Measurements from ENCODE around the gene CENPX. TPM values are rescaled to one million over a fixed set of nuclear protein-coding genes. Genes with fewer than 3 reads are reported as not detected.

The CENPX gene
- total and polyA plus RNA-seq, 2 of the 13 experiments (the other 11 are each of a cell fraction or from before 2014, with no cell fraction given), result 92.7 to 170 TPM

GRCh38 chr17:81994593-81995462 is 27.9 kb downstream of the CENPX start (continued):
- peak; percentile 63; the same call in 1 of the 2 replicates for TF ChIP-seq KLF12 (CRISPR knock-in tag; IDR thresholded peaks at IDR 0.05; ENCODE audit: borderline replicate concordance)
- TF ChIP-seq, protein P1, sequence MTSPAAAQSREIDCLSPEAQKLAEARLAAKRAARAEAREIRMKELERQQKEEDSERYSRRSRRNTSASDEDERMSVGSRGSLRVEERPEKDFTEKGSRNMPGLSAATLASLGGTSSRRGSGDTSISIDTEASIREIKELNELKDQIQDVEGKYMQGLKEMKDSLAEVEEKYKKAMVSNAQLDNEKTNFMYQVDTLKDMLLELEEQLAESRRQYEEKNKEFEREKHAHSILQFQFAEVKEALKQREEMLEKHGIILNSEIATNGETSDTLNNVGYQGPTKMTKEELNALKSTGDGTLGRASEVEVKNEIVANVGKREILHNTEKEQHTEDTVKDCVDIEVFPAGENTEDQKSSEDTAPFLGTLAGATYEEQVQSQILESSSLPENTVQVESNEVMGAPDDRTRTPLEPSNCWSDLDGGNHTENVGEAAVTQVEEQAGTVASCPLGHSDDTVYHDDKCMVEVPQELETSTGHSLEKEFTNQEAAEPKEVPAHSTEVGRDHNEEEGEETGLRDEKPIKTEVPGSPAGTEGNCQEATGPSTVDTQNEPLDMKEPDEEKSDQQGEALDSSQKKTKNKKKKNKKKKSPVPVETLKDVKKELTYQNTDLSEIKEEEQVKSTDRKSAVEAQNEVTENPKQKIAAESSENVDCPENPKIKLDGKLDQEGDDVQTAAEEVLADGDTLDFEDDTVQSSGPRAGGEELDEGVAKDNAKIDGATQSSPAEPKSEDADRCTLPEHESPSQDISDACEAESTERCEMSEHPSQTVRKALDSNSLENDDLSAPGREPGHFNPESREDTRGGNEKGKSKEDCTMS (CRISPR knock-in tag; conservative IDR thresholded peaks at IDR 0.05), result no peak
- TF ChIP-seq HNF4G (IDR thresholded peaks at IDR 0.05; ENCODE audit: borderline replicate concordance, low read depth, low read length), result peak; percentile 59; the same call in 1 of the 2 replicates
- no peak; the same call in 1 of the 2 replicates for TF ChIP-seq HNF4G (CRISPR knock-in tag; IDR thresholded peaks at IDR 0.05; ENCODE audit: borderline replicate concordance, low read depth)
- TF ChIP-seq ZKSCAN8 (CRISPR knock-in tag; IDR thresholded peaks at IDR 0.05; ENCODE audit: borderline replicate concordance), result peak; percentile 16; the same call in 1 of the 2 replicates
- TF ChIP-seq CCAR2 (optimal IDR thresholded peaks at IDR 0.05; ENCODE audit: low read depth, low read length), result peak; percentile 75
- peak; percentile 35 for TF ChIP-seq ZSCAN21 (CRISPR knock-in tag; IDR thresholded peaks at IDR 0.05; ENCODE audit: borderline replicate concordance)
- peak; percentile 89 for TF ChIP-seq GATAD2A (CRISPR knock-in tag; IDR thresholded peaks at IDR 0.05)
- peak; percentile 82 for TF ChIP-seq FOXA3 (CRISPR knock-in tag; IDR thresholded peaks at IDR 0.05)
- peak; percentile 34; the same call in 1 of the 2 replicates for TF ChIP-seq TBX3 (IDR thresholded peaks at IDR 0.05; ENCODE audit: borderline replicate concordance)
- TF ChIP-seq TBX2 (CRISPR knock-in tag; IDR thresholded peaks at IDR 0.05; ENCODE audit: borderline replicate concordance), result peak; percentile 56
- TF ChIP-seq LCORL (IDR thresholded peaks at IDR 0.05), result no peak
- TF ChIP-seq LCORL (CRISPR knock-in tag; IDR thresholded peaks at IDR 0.05), result peak; percentile 89
- TF ChIP-seq TAF15 (IDR thresholded peaks at IDR 0.05; ENCODE audit: low read depth, low read length, poor library complexity, severe bottlenecking), result peak; percentile 73
- peak; percentile 69 for TF ChIP-seq RFXAP (CRISPR knock-in tag; IDR thresholded peaks at IDR 0.05; ENCODE audit: borderline replicate concordance)
- peak; percentile 39; the same call in 1 of the 2 replicates for TF ChIP-seq ZNF691 (CRISPR knock-in tag; IDR thresholded peaks at IDR 0.05; ENCODE audit: borderline replicate concordance, low read depth)
- TF ChIP-seq ZBTB3 (CRISPR knock-in tag; IDR thresholded peaks at IDR 0.05; ENCODE audit: borderline replicate concordance, low read depth), result no peak
- TF ChIP-seq ZNF30 (CRISPR knock-in tag; IDR thresholded peaks at IDR 0.05), result peak; percentile 92
- TF ChIP-seq ZNF256 (CRISPR knock-in tag; conservative IDR thresholded peaks at IDR 0.05), result peak; percentile 49; the same call in 1 of the 2 replicates
- TF ChIP-seq BCL6 (CRISPR knock-in tag; IDR thresholded peaks at IDR 0.05), result peak; percentile 77; the same call in 1 of the 2 replicates
- TF ChIP-seq, protein P2, sequence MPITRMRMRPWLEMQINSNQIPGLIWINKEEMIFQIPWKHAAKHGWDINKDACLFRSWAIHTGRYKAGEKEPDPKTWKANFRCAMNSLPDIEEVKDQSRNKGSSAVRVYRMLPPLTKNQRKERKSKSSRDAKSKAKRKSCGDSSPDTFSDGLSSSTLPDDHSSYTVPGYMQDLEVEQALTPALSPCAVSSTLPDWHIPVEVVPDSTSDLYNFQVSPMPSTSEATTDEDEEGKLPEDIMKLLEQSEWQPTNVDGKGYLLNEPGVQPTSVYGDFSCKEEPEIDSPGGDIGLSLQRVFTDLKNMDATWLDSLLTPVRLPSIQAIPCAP (CRISPR knock-in tag; IDR thresholded peaks at IDR 0.05; ENCODE audit: low read depth), result no peak
- no peak for TF ChIP-seq PCBP2 (optimal IDR thresholded peaks at IDR 0.05; ENCODE audit: low read depth, low read length, poor library complexity, severe bottlenecking)
- peak; percentile 65; the same call in 1 of the 2 replicates for TF ChIP-seq HNRNPL (IDR thresholded peaks at IDR 0.05; ENCODE audit: low read depth, low read length)
- peak; percentile 10; the same call in 1 of the 2 replicates for TF ChIP-seq STAG1 (CRISPR knock-in tag; IDR thresholded peaks at IDR 0.05)

Data from HepG2 (cell line).